NK-92 (cell line): ENCODE results near the gene CXorf38.
"Not testable (repeated sequence)": the region's sequence is repeated elsewhere in the genome, so short reads cannot be mapped to it uniquely, and the experiment has no call there.

Source experiments
- DNase-seq: peaks from one replicate; lab custom pipeline; 2025; ENCODE audit not compliant: unreplicated experiment; lab: John Stamatoyannopoulos, UW

CXorf38 gene

DNA sequence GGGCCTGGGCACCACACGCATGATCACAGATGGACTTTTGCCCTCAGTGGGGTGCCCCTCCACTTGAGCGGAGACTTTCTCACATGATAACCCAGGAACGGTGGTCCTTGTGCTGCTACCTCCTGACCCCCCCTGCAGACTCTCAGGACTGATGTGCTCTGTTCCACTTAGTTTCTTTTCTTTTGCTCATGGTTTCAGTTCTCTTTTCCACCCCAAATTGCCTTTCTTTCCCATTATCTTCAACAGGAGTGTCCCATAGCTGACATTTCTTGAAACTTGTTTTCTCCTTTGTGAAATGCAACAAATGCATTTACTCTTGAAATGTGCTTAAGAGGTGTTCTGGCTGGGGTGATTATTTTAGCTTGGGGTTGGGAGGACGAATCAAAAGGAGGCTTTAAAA lies 15.2 kb downstream of the CXorf38 start:
- no peak for DNase-seq

DNA sequence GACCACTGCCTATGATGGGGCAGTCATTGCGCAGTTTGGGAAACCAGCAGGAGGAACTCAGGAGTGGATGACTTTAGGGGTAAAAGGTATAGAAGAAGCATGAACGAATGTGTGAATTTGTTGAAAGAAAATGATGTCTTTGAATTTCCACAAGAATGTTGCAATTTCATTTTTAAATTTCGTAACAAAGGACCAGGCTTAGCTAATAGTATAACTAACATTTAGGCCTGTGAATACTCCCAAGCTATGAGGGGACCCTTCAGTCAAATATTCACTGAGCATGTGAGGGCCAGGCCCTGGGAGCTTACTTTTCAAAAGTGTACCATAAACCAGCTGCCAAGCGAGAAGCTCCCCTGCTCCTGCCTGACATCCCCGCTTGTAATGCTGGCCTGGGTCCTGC lies 18.9 kb downstream of the CXorf38 start:
- DNase-seq = no peak

DNA sequence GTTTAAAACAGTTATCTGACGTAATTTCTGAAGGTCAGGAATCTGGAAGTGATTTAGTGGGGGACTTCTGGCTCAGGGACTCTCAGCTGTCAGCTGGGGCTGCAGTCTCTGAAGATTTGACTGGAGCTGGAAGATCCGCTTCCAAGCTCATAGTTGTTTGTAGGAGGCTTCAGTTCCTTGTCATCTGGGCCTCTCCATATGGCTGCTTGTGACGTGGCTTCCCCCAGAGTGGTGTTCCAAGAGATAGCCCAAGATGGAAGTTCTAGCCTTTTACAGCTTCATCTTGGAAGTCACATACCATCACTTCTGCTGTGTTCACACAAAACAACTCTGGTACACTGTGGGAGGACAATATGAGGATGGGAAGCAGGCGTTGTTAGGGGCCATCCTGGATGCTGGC lies 22.1 kb downstream of the CXorf38 start:
- DNase-seq = no peak

DNA sequence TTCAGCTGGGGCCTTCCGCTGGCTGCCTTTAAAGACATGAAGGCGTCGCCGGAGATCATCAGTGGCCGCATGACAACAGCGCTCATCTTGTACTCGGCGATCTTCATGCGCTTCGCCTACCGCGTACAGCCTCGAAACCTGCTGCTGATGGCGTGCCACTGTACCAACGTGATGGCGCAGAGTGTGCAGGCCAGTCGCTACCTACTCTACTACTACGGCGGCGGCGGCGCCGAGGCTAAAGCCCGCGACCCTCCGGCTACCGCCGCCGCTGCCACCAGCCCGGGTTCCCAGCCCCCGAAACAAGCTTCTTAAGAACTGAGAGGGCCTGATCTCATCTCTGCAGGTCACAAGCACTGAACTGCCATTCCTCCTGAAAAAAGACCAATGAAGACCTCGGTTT lies 23.7 kb downstream of the CXorf38 start:
- no peak for DNase-seq

DNA sequence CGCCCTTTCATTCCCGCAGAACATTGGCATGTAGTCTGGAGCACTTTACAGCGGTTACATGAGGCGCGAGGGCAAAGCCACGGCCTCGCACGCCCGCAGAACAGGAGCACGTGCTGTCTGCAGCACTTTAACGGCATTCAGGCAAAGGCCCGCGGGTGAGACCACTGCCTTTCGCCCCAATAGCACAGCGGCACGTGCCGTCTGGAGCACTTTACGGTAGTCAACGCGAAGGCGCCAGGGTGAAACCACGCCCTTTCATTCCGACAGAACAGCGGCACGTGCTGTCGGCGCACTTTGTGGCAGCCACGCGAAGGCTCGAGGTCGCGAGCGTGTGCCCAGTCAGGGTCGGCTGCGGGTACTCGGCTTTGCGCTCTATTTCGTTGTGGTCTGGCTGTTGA lies 24.2 kb downstream of the CXorf38 start, which contains the start of gene MPC1L:
Gene MPC1L (plus strand): TSS at position 290 of the 398 bp plus-strand sequence. CDS start 138 bp downstream, outside the sequence.
- no peak for DNase-seq

DNA sequence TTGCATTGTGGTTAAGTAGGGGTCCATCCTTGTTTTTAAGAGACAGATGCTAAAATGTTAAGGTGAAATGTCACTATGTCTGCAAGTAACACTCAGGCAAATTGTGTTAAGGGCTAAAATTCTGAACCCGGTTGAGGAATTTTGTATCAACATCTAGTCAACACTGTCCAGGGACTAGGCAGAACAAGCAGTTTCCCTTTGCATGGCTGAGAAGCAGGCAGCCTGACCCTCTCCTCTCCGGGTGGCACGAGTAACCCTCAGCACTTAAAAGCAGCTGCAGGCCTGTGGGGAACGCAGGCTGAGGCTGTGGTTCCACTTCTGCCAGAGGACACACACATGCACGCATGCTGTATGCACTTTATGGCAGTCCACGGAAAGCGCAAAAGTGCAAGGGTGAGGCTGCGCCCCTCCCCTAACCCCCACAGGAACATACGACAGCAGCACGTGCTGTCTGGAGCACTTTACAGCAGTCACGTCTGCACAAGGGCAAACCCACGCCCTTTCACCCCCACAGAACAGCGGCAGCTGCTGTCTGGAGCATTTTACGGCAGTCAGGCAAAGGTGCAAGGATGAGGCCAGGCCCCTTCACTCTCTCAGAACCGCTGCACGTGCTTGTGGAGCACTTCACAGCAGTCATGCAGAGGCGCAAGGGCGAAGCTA lies 24.8 kb downstream of the CXorf38 start:
- no peak for DNase-seq

DNA sequence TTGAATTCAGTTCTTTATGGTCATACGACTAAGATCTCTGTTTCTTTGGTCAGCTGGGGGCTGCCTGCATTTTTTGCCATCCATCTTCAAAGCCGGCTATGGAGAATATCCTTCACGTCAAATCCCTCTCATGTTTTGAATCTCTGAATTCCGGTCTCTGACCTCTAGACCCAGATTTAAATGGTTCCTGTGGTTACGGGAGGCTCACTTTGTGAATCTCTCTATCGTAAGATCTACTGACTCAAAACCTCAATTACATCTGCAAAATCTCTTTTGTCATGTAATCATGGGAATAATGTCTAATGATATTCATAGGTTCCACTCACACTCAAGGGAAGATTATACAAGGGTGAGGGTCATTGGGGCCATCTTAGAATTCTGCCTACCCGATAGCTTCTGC lies 29.8 kb downstream of the CXorf38 start:
- no peak for DNase-seq

DNA sequence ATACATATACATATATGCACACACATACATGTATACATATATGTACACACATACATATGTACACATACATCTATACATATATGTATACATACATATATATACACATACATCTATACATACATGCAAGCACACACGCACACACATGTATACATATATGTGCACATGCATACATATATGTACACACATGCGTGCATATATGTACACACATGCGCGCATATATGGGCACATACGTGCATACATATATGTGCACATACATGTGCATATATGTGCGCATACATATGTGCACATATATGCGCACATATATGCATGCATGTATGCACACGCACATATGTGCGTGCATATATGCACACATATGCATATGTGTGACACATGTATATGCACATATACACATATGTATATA lies 31.4 kb downstream of the CXorf38 start:
- no peak for DNase-seq

DNA sequence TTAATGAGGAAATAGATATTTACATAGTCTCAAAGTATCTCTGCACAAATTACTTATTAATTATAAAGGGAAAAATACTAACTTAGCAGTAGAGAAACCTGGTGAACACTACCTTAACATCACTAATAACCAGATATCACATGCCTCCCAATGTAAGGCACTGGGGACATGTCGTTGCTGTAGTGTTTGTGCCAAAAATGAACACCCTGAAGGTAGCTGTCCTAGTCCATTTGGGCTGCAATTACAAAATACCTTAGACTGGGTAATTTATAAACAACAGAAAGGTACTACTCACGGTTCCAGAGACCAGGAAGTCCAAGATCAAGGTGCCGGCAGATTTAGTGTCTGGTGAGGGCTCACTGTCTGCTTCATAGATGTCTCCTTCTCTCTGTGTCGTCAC lies 34.9 kb downstream of the CXorf38 start:
- no peak for DNase-seq

DNA sequence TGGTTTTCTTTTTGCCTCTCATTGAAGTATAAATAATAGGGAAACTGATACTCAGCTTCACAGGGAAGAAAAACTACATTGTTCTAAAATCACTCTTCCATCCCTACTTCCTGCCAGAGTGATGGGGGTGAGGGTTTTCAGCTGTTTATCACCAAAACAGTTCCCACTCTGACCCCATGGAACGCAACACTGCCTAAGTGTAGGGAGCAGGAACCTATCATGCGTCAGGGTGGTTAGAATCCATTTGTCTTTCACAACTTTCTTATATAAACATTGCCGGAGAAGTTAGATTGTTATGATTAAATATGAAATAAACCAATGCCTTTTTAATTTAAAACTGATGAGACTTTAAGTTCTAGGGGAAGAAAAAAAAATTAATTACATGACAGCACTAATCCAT lies 40.0 kb downstream of the CXorf38 start:
- DNase-seq = no peak

DNA sequence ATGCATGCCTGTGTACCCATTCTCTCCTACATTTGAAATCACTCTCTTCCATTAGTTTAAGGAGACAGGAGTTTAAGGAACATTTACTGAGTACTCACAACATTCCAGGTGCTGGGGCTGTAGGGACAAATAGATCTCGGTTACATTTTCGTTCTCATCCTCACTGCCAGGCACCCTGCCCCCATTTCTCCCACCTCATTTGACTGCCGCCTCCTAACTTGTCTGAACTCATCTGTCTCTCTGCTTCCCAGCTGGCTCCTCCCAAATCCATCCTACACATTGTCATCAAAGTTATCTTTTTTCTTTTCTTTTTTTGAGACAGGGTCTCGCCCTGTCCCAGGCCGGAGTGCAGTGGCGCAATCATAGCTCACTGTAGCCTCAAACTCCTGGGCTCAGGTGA lies 43.9 kb downstream of the CXorf38 start:
- no peak for DNase-seq

DNA sequence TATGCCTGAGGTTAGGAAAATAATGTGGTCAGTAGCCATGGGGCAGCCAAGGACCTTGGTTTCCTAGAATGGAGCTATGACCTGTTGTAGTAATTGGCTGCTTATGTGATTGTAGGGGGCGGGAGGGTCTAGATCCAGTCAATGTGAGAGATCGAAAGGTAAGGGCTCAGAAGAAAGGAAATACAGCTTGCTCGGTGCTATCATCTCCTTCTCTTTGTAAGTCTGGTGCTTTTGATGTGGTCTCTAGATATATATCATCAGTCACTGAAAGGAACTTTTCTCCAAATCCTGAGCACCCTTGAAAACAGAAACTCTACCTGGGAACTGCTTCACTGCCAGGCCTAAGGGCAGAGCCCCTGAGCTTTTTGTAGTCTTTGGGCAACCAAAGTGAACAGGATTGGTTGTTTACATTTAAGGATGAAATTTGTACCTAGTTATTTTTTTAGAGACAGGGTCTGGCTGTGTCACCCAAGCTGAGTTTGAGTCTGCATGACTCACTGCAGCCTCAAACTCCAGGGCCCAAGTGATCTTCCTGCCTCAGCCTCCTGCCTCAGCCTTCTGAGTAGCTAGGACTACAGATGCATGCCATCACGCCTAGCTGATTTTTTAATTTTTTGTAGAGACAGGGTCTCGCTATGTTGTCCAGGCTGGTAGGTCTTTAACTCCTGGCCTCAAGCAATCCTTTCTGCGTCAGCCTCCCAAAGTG lies 57.6 kb downstream of the CXorf38 start:
- DNase-seq = not testable (repeated sequence)

DNA sequence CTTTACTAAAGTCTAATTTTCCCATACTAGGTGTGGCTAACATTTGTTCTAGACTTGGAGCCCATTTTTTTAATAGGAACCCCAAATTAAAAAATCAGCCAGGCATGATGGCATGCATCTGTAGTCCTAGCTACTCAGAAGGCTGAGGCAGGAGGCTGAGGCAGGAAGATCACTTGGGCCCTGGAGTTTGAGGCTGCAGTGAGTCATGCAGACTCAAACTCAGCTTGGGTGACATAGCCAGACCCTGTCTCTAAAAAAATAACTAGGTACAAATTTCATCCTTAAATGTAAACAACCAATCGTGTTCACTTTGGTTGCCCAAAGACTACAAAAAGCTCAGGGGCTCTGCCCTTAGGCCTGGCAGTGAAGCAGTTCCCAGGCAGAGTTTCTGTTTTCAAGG lies 59.7 kb downstream of the CXorf38 start:
- DNase-seq = not testable (repeated sequence)

DNA sequence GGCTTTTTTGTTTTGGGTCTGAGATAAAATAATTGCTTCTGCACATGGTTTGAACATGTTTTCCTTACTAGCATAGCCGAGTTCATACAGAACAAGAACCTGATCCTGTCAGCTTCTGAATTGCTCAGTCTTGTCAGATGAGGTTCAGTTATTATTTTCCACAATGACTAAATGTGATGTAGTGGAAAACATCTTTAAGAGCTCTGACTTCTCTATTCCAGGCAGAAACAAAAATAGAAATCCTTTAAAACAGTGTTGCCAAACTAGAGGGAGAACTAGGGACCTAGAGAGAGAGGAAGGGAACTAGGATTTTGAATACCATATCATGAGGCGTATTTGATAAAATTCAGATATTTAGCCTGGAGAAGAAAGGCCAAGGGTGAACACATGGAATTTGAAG lies 64.5 kb downstream of the CXorf38 start:
- DNase-seq = no peak

DNA sequence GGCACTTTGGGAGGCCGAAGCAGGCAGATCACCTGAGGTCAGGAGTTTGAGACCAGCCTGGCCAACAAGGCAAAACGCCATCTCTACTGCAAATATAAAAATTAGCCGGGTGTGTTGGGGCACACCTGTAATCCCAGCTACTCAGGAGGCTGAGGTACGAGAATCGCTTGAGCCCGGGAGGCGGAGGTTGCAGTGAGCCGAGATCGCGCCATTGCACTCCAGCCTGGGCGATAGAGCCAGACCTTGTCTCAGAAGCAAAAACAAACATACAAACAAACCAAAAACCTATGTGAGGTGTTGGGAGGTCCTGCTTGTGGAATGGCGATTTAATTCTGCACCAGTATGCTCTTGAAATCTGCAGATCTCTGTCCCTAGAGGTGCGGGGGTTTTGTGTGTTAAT lies 65.2 kb downstream of the CXorf38 start:
- DNase-seq = not testable (repeated sequence)

DNA sequence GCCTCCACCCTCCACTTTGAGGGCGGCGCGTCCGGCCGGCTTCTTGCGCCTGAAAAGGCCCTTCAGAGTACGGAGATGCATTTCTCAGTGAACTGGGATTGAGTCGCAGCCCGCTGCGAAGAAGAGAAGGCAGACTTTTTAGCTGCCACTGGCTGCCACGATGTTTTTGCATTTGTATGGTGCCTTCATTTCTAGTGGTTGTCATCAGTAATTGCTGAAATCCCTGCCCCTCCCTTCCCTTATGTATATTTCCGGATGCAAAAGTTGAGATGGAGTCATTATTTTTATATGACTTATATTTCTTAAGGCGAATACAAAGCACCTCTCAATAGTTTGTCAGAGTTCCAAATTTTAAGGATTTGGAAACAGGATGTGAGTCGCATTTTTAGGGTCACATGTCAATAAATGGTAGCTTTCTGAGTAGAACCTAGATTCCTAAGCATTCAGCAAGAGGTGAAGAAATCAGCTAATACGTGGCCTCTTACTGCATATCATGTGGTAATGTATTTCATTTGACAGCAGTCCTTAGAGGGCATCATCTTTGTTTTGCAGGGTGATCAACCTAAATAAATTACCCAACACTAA lies 65.9 kb downstream of the CXorf38 start:
- no peak for DNase-seq

DNA sequence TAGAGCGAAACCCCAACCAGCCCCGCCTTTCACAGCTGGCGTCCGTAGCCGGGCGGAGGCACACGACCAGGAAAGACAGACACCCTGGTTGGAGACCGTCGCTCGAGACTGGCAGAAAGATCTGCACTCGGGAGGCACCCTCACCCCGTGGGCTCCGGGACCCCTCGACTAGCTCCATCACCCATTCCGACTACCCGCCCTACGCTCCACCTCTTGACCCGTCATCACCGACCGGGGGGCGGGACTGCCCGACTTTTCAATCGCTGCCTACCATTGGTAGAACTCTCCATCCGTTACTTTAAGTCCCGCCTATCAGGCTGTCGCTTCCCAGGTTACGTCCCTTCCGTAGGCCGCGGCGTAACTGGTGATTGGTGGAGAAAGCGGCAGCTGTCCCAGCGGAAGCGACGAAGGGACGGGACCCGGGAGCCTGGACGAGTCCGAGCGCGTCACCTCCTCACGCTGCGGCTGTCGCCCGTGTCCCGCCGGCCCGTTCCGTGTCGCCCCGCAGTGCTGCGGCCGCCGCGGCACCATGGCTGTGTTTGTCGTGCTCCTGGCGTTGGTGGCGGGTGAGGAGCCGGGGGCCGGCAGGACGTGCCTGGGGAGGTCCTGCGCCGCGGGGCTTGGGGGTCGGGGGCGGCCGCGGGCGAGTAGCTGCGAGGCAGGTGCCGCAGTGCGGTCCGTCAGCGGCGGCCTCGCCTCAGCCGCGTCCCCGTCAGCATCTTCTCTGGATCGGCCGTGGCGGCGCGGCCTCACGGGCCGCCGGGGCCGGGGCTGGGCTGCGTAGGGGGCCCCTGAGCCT lies 66.6 kb downstream of the CXorf38 start, which contains the start of gene ATP6AP2:
Gene ATP6AP2 (plus strand): TSS at position 434 of the 799 bp plus-strand sequence. CDS start 96 bp downstream, at position 530.
- DNase-seq = peak; percentile 59

DNA sequence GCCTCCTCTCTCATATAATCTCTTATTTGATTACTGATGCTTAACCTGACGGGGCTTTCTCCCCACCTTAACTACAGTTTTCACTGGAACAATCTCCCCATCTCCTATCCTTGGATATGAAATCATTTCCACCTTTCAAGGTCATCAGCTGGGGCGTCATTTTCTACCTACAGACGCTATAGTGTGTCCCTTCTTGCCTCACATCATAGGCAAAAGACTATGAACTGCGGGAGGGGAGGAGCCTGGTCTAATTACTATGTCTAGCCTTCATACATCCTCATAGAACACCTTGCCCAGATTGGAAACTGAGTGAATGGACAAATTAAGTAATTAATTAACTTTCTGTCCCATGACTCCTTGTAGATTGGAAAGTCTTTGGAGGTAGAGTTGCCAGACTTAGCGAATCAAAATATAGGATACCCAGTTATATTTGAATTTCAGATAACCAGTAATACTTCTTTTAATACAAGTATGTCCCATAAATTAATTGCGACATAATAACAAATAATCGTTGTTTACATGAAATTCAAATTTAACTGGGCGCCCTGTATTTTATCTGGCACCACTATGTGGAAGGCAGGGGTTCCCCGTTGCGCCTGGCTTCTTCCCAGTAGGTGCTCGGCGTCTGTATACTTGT lies 67.3 kb downstream of the CXorf38 start:
- DNase-seq = no peak

DNA sequence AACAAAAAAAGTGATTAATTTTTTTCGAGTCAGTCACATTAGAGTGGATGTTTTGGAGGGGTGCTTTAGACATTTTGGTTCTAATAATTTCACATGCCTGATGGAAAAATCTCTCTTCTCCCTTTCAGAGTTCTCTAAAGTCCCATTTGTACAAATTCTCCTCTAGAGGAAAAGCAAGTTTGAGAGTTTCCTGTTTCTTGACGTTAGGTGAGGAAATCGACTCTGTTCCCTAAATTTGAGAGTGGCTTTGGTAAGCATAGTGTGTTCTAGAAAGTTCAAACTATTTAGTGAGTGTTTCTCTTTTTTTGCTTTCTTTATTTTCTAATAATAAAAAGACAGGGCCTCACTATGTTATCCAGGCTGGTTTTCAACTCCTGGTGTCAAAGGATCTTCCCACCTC lies 68.2 kb downstream of the CXorf38 start:
- DNase-seq = no peak

DNA sequence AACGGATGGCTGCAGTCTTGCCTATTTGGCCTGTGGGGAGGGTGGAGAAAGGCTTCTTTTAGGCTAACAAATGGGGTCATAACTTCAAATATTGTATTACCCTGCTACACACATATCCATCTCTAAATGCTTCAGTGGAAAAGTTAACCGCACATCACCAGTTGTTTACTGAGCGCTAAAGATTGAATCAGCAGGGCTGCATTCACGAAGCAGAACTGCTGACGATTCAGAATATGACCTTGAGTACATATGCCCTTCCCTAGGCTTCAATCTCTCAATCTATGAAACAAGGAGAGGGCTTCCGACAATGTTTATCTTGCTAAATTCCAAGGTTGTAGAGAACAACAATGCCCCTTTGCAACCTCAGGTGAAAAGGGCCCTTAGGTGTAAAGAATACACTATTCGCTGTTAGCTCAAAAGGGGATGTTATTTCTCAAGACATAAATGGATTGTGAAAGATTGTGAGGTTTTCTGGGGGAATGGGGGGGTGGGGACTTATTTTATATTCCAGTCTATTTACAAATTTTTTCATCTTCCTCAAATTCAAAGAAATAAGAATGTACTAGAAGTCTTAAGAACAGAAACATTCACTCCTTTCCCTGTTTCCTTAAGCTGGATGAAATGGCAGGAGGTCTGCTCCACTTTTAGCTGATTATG lies 69.2 kb downstream of the CXorf38 start:
- no peak for DNase-seq
